ENCODE data around the gene ARHGAP44.

ARHGAP44 gene

DNA sequence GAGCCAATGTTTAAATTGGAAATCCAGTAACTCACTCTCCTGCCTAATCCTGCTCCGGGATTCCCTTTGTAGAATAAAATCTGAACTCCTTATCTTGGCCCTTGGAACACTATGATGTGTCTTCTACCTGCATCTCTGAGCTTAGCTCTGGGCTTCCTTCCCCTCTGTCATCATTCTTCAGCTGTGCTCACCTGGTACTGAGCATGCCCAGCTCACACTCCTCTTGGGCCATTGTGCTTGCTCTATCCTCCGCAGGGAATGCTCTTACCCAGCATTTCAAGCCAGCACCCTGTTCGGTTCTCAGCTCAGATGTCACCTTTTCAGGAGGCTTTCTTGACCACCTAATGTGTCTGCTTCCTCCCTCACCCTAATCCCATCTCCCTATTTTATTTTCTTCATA lies 112.7 kb downstream of the ARHGAP44 start:
- no peak for DNase-seq

DNA sequence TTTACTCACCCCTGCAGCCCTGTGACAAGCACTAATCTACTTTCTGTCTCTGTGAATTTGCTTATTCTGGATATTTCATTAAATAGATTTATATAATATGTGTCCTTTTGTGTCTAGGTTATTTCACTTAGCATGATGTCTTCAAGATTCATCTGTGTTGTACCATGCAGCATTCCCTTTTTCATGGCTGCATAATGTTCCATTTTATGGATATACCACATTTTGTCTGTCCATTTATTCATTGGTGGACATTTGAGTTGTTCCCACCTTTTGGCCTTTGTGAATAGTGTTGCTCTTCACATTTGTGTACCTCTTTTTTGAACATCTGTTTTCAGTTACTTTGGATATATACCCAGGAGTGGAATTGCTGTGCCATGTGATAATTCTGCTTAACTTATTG lies 118.2 kb downstream of the ARHGAP44 start:
- no peak for DNase-seq

DNA sequence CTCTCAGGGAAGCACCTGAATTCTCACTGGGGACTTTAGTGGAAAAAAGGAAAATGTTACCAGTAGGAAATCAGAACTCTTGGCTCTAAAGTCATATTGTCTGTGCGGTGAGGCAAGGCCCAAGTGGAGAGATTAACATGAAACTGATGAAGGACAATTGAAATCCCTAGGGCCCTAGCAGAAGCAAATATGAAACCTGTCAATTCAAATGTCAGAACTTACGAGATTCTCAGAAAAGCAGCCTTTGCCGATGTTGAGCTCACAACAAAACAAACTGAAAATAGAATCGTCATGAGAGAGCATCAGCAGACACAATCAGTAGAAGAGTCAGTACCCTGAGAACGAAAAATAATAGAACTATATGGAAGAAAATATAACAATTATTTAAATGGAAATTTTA lies 119.7 kb downstream of the ARHGAP44 start:
- DNase-seq, result no peak

- DNase-seq, result no peak
Observed at GRCh38 chr17:12909511-12909910, 120.2 kb downstream of the ARHGAP44 start.

DNA sequence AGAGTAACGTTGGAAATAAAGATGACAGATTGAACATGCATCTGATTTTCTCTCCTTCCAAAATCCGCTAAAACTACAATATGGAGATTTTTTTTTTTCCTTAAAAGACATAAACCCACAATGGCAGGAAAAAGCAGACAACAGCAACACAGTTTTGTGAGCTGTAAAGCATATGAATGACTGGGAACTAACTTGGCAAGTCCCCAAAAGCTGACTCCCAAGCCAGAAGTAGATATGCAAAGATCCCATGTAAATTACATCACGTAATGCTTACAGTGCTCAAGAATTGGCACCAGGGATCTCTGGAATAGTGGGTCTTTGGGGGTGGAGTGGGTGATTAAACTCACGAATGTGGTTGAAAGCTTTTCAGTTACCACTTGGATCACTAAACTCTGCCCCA lies 121.9 kb downstream of the ARHGAP44 start:
- no peak for DNase-seq

GRCh38 chr17:12917399-12917798 lies 128.1 kb downstream of the ARHGAP44 start:
- no peak for DNase-seq

- DNase-seq, result no peak
Observed at GRCh38 chr17:12918142-12918541, 128.8 kb downstream of the ARHGAP44 start.

DNA sequence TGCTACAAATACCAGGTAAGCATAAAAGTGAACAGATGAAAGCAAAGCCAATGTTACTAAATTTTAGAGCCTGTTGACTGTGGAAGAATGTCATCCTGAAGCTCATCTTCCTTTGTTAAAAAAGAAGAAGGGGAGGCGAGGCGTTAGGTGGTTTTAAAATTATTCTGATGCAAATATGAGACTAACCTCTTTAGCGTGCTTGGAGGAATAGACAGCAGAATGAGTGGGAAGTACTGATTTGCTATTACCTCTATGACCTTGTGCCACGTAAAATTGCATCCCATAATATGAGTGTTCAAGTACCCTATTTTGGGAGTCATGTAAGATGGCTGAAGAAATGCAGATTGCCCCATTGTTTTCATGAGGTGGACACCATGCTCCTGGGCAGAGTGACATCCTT lies 132.8 kb downstream of the ARHGAP44 start:
- no peak for DNase-seq

DNA sequence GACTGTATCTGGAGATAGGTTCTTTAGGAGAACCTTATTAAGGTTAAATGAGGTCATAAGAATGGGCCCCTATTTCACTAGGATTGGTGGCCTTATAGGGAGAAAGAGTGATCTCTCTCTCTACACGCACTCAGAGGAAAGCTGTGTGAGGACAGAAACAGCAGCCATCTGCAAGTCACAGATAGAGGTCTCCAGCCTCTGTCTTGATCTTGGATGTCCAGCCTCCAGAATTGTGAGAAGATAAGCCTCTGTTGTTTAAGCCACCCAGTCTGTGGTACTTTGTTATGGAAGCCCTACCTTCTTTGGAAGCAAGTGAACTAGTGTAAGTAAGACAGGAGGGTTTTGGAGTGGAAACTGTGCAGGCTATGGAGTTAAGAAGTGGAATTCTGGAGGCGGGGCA lies 135.3 kb downstream of the ARHGAP44 start:
- DNase-seq, result no peak

- DNase-seq, result no peak
Observed at GRCh38 chr17:12927001-12927400, 137.7 kb downstream of the ARHGAP44 start.

DNA sequence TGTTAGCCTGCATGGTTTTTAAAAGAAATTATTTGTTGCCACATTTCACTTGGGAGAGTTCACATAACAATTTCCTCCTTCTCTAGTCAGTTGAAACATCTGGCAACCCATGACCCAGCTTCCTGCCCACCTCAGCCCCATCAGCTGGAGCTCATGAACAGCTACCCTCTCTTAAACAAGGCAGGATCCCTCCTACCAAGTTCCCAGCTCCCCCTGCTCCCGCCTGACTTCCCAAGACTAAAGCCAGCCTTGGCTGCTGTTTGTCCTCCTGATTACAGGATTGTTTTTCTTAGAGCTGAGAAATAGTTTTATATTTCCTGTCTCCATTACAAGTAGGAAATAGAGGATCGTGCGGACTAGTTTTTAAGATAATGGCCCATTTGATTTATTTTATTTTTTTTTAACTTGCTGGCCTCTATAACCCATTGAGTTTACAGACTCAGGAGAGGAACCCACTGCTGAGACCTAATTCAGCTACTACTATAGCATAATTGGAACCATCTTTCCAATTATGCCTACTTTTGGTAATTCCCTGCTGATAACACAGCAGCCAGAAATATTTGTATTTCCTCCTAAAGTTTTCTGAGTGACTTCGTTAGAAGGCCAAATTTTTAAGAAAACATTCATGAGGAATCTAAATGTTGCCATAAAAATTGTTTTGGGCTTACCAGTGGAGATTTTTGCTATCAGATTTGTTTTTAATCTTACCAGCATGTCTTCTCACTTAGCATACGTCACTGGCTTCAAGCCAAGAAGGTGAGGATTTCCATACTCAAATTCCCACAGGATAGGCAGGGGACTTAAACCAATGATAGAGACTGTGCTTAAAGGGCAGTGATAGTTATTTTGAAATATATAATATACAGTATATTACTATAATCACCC lies 138.5 kb downstream of the ARHGAP44 start:
- DNase-seq, result no peak

DNA sequence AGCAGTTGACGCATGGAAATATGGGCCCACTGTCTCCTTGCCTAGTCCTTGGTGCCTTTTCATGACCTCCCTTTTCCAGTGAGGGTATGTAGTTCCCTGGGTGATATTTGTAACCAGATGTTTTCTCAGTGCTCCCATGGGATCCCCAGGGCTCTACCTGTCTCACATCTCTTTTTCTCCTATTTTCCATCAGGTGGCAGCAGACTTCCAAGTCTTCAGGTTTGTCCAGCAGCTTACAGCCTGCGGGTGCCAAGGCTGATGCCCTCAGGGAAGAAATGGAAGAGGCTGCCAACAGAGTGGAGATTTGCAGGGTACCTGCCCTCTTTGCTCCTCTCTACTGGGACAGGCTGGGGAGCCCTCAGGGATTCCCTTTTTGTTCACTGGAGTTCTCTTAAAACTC lies 139.4 kb downstream of the ARHGAP44 start:
- no peak for DNase-seq

DNA sequence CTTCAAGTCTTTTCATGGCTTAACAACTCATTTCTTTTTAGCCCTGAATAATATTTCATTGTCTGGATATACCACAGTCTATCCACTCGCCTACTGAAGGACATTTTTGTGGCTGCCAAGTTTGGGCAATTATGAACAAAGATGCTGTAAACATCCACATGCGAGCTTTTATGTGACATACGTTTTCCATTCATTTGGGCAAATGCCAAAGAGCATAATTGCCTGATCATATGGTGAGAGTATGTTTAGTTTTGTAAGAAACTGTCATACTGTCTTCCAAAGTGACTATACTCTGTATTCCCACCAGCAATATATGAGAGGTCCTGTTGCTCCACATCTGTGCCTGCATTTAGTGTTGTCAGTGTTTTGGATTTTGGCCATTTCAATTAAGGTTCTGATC lies 147.2 kb downstream of the ARHGAP44 start:
- no peak for DNase-seq

DNA sequence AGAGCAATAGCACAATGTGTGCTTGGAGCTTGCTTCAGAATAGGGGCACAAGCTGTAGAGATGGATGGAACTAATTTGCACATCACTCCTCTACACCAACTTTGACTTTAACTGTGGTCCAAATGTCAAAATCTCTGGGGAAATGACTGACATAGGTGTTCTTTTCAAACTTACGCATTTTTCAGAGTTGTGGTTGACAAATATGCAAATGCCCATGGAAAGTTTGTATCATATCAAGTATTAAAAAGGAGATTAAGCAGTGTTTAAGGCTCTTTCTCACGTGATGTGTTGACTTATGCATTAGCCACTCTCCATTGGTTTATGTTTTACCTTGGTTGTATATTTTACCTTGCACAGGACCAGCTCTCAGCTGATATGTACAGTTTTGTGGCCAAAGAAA lies 151.4 kb downstream of the ARHGAP44 start:
- no peak for DNase-seq

DNA sequence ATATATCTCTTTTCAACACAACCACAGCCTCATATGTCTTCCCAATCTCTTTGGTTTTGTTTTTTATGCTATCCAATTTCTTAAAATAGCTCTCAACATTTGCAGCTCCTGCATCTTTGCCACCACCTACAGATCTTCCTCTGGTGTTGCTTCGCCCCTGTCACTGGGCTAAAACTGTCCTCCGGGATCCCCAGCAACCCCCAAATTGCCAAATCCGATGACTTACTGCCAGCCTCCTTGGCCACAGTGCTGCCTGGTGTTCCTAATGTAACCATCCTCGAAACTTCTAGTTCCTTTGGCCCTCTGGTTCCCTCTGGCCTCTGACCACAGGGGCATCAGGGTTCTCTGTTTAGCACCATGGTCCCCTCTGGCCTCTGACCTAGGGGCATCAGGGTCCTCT lies 157.7 kb downstream of the ARHGAP44 start:
- no peak for DNase-seq

- no peak for DNase-seq
Observed at GRCh38 chr17:12952012-12952411, 162.7 kb downstream of the ARHGAP44 start.

DNA sequence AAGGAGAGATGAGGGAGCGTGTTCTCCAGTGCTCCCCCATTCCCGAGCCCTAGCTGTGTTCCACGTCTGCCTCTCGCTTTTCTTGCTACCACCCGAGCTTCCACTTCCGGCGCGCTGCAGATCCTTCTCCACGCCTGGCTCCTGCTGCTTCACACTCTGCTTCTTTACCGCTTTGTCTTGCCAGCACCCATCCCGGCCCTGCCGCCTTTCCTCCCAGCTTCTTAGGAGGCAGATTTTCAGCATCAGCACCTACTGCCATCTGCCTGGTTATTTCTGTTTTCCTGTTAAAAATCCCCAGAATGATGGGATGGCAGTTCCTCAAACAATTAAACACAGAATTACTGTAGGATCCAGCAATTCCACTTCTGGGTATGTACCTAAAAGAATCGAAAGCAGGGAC lies 163.9 kb downstream of the ARHGAP44 start:
- DNase-seq, result no peak

GRCh38 chr17:12955521-12955920 lies 166.2 kb downstream of the ARHGAP44 start:
- DNase-seq, result no peak

GRCh38 chr17:12958786-12959185 lies 169.5 kb downstream of the ARHGAP44 start:
- DNase-seq, result no peak

GRCh38 chr17:12959441-12959840 lies 170.1 kb downstream of the ARHGAP44 start:
- no peak for DNase-seq

GRCh38 chr17:12961655-12962054 lies 172.4 kb downstream of the ARHGAP44 start:
- no peak for DNase-seq

DNA sequence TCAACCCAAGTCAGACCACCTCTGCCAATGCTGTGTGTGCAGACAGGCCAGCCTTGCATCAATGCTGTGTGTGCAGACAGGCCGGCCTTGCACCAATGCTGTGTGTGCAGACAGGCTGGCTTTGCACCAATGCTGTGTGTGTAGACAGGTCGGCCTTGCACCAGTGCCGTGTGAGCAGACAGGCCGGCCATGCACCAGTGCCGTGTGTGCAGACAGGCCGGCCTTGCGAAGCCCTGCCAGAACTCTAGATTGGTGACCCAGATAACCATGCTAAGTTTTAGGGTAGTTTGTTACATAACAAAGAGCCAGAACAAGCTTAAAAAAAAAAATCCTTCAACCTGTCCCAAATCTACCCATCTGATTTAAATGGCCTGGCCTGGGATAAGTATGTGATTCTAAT lies 174.2 kb downstream of the ARHGAP44 start:
- DNase-seq, result no peak

- DNase-seq, result no peak
Observed at GRCh38 chr17:12964162-12964561, 174.9 kb downstream of the ARHGAP44 start.

DNA sequence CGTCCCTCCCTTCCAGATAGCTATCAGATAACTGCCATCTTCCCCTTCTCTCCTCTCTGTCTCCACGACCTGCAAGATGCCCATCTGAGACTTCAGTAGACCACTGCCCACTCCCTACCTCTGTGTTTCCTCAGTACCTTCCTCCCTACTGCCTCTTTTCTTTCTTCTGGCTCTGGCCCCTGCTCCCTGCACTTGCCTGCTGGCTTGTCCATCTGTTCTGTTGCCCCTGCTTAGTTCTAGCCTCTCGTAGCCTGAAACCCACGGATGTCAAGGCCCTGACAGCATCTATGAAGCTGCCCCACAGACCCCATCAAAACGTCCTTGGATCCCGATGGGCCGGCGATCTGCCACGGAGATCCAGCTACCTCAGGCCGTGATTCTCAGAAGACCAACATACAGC lies 175.5 kb downstream of the ARHGAP44 start:
- no peak for DNase-seq

- DNase-seq, result no peak
Observed at GRCh38 chr17:12965988-12966387, 176.7 kb downstream of the ARHGAP44 start.

All from CD4-positive, alpha-beta T cell treated with Interleukin-4 for 4 hours (primary cell).